NCI-H1694 (cell line): ENCODE measurements around the gene ABCF1.

Source experiments
- DNase-seq: peaks from one replicate; lab custom pipeline; 2025; lab: John Stamatoyannopoulos, UW

ABCF1 gene

GRCh38 chr6:30601815-30602641, 30.8 kb downstream of the ABCF1 start:
- DNase-seq, result no peak

DNA sequence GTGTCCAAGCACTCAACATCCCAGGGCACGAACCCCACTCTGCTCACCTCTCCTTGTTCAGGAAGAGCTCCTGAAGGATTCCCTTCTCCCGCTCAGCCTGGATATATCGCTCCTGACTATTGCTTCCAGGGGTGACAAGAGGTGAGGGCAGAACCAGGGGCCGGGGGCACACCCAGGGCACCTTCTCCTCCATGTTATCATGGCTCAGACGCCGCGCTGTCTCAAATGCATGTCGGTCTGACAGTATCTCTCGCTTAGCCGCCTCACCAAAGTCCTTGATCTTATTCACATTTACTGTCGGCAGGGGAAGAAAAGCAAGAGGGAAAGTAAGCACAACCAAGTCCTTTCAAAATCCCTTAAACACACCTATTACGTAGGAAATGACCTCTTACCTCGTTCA, 32.7 kb downstream of the ABCF1 start:
- DNase-seq, result no peak

DNA sequence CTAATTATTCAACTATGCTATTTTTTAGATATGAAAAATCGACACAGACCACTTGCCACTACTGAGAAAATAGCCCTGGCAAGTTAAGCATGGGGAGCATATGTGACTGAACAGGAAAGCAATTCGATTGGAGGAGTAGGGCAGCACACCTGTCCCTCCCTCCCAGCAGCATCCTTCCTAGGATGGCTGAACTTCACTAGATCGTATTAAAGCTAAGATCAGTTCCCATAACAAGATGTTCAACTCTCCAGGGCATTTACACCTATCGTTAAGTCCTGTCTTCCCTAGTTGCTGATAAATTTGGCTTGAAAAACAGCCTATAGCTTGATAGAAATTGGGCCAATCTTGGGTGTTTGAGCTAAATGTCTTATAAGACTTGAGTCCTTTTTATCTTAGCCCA, 38.8 kb downstream of the ABCF1 start:
- DNase-seq, result no peak

DNA sequence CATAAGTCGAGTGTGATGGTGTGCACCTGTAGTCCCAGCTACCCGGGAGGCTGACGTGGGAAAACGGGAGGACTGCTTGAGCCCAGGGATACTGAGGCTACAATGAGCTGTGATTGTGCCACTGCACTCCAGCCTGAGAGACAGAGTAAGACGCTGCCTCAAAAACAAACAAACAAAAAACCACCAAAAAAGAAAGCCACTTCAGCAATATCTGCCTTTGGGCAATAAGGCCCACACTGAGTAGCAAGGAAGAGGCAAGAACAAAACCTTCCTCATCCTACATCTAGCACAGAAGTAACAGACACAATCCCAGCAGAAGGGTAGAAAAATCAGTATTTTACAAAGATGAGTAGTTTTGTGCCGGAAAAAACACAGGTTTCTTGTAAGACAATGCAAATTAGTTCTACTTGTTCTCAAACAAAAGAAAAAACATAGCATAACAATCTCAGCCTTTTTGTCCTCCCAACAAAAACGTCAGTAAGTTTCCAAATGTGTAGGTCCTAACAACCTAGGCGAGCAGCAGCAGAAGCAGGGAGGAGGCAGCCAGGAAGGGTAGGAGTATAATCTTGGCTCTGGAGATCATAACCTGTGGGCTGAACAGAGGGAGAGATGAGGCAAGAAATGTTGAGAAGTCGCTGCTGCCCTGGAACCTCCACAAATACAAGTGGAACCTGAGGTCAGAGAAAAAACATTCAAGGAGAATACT, 40.1 kb downstream of the ABCF1 start:
- no peak for DNase-seq

- DNase-seq, result no peak
Measured at GRCh38 chr6:30611856-30612194, 40.6 kb downstream of the ABCF1 start.

GRCh38 chr6:30612213-30612612, 41.0 kb downstream of the ABCF1 start:
- no peak for DNase-seq

DNA sequence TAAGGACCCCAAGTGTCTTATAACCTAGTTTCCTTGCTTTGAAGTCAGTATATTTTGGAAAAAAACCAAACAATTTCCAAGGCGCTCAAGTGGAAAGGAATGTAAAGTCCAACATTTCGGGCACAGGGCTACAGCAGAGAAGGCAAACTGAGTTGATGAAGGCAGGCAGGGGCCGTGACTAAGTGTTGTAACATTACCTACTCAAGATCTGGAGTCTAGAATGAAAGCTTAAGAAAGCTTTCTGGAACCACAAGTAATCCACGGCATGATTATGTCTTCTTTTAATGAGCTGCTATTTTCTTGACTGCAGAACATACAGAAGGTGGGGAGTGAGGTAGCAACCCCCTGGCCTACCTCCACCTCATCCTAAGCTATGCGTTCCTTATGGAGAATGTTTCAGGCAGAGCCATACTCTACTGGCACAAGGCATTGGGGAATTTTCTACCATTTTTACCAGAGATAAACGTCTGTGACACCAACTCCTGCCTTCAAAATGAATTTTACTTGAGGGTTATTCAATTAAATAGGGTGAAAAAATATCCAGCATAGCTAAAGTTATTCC, 41.5 kb downstream of the ABCF1 start:
- no peak for DNase-seq

DNA sequence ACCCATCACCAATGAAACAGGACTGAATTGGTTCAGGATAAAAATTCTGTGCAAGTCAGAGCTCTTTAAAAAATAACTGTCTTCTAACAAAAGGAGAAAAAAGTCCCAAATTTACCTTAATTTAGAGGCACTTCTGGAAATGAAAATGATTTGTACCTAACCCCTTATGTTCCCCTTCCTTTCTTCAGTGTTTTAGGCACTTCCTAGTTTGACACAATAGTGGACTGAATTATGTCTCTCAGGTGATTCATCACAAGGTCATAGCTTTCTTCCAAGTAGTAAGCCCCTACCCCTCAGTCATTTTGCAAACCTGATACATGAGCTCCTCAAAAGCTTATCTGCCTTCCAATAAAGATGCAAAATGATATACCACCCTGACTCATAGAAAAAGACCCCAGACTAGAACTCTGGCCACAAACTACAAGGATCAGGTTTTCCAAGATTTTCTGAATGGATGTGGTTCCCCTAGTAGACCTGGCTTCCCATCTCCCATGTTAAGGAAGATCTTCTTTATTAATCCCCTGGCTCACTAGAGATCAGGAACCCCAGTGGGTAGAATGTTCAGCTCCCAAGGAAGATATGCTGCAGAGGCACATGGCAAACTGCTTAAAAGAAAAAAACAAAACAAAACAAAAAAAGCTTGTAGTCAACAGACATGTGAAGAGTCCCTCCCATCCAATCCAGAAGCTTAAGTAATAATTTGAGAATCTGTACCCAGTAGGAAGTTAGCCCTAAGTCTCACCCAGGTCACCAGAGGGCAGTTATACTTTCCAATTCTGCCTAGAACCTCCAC, 42.2 kb downstream of the ABCF1 start:
- DNase-seq, result no peak

DNA sequence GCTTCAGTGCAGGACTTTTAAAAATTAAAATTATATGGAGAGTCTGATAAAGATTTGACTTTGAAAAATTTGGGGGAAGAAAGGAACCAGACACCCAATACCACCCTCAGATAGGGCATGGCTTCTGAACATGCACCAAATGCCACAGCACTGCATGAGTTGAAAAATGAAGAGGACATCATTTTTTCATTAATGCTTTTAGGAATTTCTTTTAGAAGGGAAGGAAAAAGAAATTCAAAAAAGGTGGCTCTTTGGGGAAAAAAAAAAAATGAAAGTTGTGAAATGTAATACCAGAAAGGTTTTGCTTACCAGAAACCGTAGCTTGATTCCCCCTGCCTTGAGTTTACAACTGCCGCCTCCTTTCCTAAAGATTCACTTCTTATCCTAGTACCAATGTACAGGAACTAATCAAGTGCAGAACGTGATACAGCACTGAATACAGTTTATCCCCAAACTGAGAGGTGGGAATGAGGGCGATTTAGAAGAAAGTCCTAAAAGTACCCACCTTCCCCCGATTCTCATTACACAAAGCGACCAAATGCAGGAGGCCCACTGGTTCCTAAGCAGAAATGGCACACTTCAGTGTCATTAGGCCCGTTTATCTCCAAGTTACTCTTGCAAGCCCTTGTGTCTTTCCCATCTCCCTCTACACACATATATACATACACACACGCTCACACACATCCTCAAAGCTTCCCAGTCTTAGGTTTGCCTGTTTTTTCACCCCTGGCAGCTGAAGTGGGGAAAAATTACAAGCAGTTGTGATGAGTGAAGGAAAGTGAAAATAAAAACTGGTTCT, 43.0 kb downstream of the ABCF1 start:
- no peak for DNase-seq

GRCh38 chr6:30614843-30615218, 43.6 kb downstream of the ABCF1 start:
- DNase-seq, result peak; percentile 98

- DNase-seq, result peak; percentile 82
Measured at GRCh38 chr6:30615219-30615957, 44.1 kb downstream of the ABCF1 start.

- no peak for DNase-seq
Measured at GRCh38 chr6:30615958-30616810, 44.9 kb downstream of the ABCF1 start.

- DNase-seq, result peak; percentile 98
Measured at GRCh38 chr6:30616811-30617564, 45.7 kb downstream of the ABCF1 start, which contains the start of gene PPP1R10. PPP1R10 (minus strand) TSS chr6:30617243; CDS start chr6:30609944, 7,299 bp downstream.

DNA sequence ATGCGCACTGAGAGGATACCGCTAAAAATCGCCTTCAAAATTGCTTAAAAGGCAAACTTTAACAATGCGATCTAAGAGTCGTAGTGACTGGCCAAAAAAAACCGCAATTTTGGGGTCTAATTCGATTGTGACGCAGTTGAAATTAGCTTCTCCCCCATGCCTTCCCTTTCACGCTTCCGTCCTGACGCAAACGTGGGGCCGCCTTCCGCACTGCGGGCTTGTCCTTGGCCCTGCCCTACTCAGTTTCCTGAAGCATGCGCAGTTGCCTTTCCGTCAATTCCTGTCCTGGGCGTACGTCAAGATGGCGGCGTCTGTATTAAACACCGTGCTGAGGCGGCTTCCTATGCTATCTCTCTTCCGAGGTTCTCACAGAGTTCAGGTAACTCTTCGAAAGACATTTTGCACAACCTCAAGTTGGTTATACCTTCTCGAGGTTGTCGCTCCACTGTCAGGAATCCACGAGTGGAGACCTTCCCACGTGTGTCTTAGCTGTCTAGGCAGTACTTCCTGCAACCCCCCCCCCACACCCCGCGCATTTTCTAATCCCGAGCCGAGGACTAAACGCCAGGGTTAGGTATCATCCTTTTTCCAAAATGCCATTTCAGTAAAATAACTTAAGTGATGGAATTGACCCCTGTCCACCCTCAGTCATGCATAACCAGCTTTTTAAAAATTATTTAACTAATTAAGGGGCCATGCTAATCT, 46.5 kb downstream of the ABCF1 start, which contains the start of gene MRPS18B:
Gene MRPS18B (plus strand): TSS at position 276 of the 705 bp plus-strand sequence. CDS start 26 bp downstream, at position 302.
- DNase-seq, result peak; percentile 91

- DNase-seq, result no peak
Measured at GRCh38 chr6:30618270-30618797, 47.1 kb downstream of the ABCF1 start.

DNA sequence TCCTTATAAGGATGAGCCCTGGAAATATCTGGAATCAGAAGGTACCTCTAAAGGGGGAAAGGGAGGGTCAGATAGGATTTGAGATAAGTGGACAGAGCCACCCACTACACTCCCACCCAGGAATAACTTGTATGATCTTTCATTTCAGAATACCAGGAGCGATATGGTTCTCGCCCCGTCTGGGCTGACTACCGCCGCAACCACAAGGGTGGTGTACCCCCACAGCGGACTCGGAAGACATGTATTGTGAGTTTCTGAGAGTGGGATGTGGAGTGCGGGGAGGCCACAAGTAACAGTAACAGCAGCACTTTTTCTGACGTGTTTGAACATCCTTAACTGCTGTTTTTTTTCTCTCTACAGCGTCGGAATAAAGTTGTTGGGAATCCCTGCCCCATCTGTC, 48.3 kb downstream of the ABCF1 start:
- DNase-seq, result no peak

- DNase-seq, result no peak
Measured at GRCh38 chr6:30625511-30625910, 54.3 kb downstream of the ABCF1 start.
